Activated CD8-positive, alpha-beta memory T cell treated with anti-CD3 and anti-CD28 coated beads for 4 hours (primary cell): Measurements from ENCODE around the gene SPCS1.
"Not testable (repeated sequence)": the region's sequence is repeated elsewhere in the genome, so short reads cannot be mapped to it uniquely, and the experiment has no call there.

Experiments used
- DNase-seq, 2 donors: peaks; one replicate each; pipeline ENCODE4 v3.0.0-alpha.2; 2020; ENCODE audit warnings: low read depth in 2 of 2

The SPCS1 gene

DNA sequence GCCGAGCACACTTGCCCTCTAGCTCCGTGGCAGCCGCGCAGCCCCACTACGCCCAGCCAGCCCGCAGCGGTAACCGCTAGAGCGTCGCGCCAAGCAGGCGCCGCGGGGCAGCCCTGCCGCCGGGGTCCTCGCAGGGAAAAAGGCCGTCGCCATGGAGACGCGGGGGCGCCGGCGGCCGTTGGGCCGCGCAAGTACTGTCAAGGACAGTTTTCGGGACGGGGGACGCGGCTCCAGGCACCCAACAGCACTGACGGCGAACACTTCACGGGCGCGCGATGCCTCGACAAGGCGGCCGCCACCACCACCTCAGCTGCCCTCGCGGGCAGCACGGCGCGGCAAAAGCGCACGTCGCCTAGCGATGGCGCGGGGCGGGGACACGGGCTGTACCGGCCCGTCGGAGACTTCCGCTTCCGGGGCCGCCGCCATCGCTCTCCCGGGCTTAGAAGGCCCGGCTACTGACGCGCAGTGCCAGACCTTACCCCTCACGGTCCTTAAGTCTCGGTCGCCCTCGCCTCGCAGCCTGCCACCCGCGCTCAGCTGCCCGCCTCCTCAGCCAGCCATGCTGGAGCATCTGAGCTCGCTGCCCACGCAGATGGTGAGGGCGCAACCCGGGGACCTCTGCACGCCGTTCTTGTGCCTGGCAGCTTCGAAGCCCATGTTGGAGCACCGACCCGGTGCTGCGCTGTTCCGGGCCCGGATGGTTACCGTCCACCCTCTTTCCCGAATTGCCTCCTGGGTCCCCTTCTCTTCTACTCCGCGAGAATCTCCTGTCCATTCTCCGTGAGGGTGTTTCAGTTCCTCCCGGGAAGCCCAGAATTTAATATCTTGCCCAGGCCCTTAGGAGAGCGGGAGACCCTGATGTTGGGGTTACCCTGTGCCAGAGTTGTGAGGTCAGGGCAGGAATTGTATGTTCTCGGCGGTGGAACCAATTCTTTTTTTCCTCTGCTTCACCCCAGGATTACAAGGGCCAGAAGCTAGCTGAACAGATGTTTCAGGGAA, at the start of gene SPCS1, which contains the start of gene GLT8D1:
SPCS1 (plus strand) TSS at position 419 of the 999 bp plus-strand sequence; CDS start at position 560, 141 bp downstream.
GLT8D1 (minus strand) TSS at position 104 of the 999 bp plus-strand sequence. CDS start 5,331 bp downstream, outside the sequence.
- peak; percentile 58 to 69 for DNase-seq

DNA sequence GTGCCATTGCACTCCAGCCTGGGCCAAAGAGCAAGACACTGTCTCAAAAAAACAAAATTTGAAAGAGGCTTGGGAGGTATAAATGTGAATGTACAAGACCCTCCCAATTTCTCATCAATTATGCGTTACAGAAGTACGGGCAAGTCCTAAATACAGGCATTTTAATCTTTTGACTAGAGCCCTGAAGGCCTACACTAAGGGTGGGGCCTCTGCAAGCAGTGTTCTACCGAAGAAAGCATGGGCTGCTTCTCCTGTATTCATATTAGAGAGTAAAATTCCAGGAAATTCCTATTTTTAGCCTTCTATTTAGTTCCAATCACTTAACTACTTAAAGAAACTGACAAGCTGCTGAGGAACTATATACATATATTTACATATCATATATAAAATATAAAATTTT, 45.9 kb upstream of the SPCS1 start:
- DNase-seq: no peak

DNA sequence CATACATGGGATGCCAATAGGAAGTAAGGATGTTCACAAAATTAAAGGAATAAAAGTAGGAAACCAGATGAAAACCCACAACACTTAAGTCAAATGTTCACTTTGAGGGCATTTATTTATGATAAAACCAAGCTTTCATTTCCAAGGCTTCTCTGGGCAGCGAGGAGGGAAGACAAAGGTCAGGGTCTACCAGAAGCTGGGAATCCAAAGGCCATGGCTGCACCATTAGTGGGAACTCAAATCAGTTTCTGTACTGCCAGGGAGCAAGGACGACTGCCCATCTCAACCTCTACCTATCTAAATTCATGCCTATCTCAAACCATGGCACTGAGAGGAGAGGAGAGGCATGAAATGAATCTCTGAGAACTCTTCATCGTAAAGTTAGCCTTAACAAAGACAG, 42.8 kb upstream of the SPCS1 start:
- DNase-seq: no peak

DNA sequence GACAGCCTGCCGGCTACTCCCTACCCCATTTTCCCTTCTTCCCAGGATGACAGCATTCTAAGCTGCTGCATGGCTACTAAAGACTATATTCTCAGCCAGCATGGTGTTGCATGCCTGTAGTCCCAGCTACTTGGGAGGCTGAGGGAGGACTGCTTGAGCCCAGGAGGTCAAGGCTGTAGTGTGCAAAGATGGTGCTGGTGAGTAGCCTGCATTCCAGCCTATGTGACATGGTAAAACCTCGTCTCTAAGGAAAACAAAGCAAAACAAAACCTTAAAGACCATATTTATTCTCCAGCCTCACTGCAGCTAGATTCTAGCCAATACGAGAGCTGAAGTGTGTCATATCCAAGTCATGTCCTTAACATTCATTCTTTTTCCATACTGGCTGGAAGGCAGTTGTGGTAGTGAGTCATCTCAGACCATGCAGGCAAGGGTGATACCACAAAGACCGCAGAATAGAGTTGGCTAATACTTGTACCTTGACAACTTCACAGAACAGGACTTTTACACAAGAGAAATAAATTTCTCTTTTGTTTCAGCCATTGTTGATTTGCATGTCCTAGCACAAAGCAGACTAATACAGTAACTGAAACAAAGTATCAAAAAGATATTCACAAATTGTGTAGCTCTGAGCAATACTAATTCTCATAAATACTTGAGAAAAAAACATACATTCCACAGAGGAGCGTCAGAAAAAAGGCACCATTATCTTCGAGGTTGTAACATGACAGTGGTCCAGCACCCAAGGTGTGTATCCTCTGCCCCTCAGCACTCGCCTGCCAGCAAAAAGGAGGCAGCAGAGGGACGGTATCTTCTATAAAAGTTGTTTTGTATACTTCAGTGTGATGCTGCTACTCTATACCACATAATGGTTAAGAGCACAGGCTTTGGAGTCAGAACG, 35.0 kb upstream of the SPCS1 start:
- peak in 1 of 2 donors; percentile 13 for DNase-seq

DNA sequence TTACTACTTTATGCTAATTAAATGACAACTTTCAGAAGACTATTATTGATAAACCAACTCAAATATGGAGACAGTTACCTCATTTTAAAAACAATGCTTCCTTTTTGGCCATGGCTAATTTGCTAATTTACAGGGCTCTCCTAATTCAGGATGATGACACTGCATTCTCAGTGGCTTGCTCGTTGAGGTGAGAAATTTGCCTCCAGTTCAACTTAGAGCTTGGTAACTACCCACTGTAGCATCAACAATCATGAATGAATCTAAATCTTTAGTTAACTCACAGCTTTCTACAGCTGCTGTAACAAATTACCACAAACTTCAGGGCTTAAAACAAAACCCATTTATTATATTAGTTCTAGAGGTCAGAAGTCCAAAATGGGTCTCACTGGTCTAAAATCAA, 34.2 kb upstream of the SPCS1 start:
- no peak for DNase-seq

DNA sequence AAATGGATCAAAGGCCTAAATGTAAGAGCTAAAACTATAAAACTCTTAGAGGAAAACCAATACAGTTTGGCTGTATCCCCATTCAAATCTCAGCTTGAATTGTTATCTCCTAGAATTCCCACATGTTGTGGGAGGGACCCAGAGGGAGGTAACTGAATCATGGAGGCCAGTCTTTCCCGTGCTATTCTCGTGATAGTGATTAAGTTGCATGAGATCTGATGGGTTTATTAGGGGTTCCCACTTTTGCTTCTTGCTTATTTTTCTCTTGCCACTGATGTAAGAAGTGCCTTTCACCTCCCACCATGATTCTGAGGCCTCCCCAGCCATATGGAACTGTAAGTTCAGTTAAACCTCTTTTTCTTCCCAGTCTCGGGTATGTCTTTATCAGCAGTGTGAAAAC, 29.7 kb upstream of the SPCS1 start:
- DNase-seq: not testable (repeated sequence)

DNA sequence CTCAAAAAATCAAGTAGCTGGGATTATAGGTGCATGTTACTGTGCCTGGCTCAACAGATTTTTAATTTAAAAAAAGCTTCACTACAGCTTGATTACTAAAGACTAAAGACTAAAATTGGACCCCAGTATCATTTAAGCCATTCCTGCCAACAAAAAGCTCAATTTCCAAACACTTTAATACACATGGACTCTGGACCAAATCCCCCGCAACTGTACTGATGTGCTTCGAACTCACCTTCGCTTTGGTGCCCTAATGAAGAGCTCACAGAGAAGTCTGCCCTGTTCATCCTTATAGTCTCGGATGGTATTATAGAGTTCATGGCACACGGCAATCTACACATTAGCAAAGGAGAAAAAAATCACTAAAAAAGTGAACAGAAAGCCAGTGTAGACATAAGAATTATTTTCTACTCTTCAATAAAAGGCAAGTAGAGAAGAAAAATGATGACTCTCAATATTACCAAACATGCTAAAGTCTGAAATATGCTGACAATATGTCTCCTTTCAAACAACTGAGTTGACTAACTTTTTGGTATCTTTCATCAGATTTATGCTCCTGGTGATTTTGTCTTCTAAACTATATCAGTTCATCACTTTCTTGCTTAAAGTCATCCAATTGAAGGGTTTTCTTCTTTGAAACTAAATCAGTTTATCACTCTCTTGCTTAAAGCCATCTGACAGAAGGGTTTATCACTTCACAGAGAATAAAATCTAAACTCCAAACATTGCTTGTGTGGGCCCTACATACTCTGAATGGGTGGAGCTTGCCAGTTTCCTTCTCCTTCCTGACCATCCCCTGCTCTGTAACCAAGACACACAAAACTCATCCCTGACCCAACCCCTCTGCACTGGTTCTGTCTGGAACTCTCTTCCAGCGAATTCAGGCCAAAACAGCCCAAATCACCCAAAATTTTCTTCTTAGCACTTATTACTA, 27.4 kb upstream of the SPCS1 start:
- DNase-seq: no peak

DNA sequence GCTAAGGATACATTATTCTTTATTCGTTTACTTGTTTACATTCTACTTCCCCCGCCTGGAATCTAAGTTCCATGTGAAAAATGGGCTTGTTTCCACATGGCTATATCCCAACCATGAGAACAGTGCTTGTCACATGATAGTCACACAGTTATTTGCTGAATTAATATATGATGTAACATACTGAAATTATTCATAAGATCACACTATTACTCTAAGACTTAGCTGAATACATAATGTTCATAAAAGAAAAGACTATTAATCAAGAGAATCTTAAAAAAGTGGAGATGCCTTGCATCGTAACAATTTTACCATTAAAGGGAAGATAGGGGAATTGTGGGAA, 26.7 kb upstream of the SPCS1 start:
- DNase-seq: no peak

DNA sequence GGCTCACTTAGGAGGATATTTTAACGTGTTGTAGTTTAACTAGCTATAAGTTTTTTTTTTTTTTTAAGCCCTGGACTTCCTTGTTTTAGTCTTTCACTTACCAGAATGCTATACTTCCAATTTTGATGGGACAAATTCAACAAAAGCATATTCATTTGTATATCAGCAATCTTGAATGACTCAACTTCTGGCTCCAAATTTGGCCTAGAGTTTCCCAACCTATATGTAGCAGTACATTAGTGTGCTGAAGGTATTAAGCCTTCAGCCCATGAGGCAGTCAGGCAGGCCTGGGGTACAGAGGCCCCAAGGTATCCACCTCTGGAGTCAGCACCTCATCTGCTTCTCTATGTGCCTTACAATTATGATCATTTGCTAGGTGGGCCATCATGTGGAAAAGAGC, 26.1 kb upstream of the SPCS1 start:
- no peak for DNase-seq

DNA sequence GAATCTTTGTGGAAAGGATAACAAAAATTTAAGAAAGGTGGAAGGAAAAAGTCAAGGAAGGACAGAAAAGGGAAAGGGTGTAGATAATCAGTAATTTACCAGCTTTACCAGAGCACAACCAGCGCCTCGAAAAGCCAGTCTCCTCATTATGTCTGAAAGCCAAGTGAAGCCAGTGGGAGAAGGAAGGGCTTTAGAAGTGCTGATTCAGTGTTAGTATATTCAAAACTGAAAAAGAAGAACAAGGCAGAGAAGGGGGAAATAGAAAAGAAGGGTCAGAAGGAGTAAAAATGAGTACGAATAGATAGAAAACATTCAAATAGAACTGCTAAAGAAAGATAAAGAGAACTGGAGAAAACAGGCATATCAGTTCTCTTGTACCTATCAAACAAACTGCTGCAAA, 24.3 kb upstream of the SPCS1 start:
- no peak for DNase-seq

DNA sequence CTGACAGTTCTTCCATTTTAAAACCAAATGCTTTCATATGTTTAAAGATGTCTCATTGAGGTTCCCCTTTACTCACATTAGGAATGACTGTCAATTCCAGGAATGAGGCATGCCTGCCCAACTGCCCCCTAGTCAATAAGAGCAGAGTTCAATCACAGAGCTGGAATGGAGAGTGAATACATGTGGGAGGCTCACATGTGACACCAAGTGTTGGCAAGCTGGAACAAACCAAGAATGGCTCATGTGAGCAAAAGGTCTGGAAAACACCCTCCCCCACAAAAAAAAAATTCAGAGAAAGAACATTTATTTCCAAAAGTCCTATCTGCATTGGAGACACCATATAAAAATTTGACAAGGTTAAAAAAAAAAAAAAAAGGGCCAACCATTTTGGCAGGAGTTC, 23.9 kb upstream of the SPCS1 start:
- DNase-seq: no peak

DNA sequence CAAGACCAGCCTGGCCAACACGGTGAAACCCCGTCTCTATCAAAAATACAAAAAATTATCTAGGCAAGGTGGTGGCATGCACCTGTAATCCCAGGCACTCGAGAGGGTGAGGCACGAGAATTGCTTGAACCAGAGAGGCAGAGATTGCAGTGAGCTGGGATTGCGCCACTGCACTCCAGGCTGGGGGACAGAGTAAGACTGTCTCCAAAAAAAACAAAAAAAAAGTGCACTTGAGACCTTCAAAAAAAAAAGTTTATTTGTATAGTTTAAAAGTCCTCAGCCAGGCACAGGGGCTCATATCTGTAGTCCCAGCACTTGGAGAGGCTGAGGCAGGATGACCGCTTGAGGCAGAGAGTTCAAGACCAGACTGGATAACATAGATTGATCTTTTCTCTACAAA, 22.3 kb upstream of the SPCS1 start:
- no peak for DNase-seq

DNA sequence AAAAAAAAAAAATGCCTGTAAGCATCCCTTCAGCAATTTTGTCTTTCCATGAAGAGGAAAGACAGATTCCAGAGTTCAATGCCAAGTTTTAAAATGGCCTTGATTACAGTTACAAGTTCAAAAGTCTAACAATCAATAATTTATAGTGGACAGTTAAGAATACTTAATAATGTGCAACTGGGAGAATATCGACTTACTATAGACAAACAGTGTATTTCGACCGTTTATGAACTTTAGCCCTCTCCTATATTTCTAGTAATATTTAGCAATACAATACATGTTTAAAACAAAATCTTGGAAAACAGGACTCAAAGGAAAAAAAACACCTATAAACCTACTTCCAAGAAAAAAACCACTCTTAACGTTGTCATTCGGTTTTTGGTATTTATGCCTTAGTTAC, 21.7 kb upstream of the SPCS1 start:
- DNase-seq: no peak

DNA sequence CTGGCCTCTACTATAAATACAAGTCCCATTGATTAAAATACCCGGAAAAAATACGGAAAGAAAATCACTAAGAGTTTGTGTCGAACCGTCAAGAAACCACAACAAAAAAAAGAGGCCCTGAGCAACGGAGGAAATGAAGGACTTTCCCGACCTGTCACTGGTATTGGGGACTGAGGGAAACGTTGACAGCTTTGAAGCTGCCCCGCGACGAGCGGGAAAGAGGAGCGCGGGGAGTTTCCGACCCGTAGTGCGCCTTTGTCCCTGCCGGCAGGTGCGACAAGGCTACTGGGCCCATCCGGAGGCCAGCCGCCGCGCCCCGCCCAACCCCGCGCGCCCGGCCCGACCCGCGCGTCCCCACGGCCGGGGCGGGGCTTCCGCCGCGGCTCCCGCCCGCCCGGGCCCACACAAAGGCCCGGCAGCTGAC, 20.6 kb upstream of the SPCS1 start:
- DNase-seq: peak; percentile 42 to 50

DNA sequence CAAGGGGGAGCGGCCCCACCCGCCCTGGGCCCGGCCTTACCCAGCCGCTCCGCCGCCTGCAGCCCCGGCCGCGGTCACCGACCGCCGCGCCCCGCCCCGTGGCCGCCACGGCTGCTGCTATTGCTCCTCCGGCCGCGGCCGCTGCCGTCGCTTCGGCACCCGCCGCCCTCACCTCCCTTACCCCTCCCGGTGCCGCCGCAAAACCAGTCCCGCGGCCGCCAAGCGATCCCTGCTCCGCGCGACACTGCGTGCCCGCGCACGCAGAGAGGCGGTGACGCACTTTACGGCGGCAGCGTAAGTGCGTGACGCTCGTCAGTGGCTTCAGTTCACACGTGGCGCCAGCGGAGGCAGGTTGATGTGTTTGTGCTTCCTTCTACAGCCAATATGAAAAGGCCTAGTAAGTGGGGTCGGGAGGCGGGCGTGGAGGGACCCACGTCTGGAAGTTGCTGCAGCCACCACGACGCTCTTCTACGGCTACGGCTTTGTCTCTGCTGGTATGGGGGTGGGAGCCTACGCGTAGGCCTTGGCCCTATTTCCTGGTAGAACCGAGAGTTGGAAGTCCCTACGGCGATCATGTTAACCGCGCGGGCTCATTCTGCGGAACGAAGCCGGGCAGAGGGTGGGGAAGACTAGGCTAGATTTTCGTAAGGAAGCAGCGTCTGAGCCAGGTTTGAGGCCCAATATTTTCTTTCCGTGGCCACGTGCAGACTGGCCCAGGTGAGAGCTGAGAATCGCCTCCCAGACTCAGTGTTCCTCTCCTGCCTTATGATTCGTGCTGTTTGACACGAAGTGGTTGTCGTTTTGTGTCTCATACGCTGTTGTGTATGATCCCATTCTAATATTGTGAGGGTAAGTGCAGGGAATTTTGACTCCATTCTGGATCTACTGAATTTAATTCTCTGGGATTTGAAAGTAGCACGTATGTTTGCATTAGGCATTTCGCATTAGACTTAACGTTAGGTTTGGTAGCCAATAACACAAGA, 19.9 kb upstream of the SPCS1 start, which contains the start of the genes GNL3 and PBRM1:
GNL3 (plus strand) TSS at position 324 of the 983 bp plus-strand sequence; CDS start at position 385, 61 bp downstream.
PBRM1 (minus strand) TSS at position 205 of the 983 bp plus-strand sequence.
- DNase-seq: peak; percentile 81 to 86

DNA sequence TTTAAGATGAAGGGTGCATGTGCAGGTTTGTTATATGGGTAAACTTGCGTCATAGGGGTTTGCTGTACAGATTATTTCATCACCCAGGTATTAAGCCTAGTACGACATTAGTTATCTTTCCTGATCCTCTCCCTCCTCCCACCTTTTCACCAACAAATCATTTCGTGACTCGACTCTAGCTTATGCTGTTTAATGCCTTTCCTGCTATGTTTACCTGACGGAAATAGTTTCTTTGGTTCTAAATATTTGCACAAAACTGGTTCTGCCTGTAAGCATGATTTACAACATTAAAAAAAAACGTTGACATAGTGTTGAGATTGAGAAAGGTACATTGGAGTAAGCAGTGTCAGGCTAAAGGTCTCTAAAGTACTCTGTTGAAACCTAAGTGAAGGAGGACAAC, 17.6 kb upstream of the SPCS1 start:
- no peak for DNase-seq

DNA sequence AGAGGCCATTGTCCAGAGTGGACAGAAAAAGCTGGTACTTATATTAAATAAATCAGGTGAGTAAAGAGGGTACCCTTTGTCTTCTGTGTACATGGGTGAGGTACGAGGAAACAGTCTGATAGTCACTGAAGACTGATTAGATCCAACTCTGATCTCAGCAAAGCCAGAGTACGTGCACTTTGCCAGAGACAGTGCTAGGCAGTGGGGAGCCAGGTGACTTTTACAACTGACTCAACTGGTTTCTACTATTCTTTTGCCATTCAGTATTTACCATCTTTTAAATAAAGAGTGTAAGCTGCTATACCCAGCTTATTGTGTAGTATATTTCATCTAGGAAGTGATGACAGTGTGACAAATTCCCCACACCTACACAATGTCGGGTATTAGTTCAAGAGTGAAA, 16.8 kb upstream of the SPCS1 start:
- no peak for DNase-seq

DNA sequence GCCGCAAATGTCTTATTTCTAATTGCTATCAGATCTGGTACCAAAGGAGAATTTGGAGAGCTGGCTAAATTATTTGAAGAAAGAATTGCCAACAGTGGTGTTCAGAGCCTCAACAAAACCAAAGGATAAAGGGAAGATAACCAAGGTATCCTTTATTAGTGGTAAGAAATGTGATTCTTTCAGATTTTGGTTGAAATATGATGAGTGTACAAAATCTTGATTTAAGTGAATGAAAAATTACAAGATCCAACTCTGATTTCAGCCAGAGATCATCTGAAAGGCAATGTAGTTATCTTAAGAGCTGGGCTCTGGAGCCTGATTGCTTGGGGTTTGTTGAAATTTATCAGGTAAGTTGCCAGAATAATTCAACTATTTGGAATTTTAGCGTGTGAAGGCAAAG, 15.3 kb upstream of the SPCS1 start:
- no peak for DNase-seq

DNA sequence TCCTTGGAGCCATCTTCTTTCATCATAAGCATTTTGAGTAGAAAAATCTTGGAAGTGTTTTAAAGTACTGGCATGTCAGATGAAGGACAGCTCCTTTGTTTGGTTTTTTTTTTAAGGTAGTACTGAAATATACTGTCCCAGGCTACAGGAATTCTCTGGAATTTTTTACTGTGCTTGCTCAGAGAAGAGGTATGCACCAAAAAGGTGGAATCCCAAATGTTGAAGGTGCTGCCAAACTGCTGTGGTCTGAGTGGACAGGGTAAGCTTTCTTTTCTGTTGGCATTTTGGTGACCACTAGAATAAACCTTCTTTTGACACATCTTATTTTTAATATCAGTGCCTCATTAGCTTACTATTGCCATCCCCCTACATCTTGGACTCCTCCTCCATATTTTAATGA, 12.8 kb upstream of the SPCS1 start:
- no peak for DNase-seq
